Measurements from ENCODE around the gene ARL16.

ARL16 gene

GRCh38 chr17:81711814-81712467, 28.3 kb upstream of the ARL16 start, which contains the start of gene SLC25A10:
Gene SLC25A10, plus strand, starts transcription at chr17:81712284. Its CDS starts 143 bp downstream, at chr17:81712427.
- Histone ChIP-seq H3K4ac (ENCODE audit: low read depth in 1 of 2, low read length in 2 of 2) (peak within 1 kb of the TSS in 1 of 2 experiments; percentile 55), H2AFZ (ENCODE audit: low read depth, low read length) (peak within 1 kb of the TSS; percentile 97), H3K27me3 (ENCODE audit: control insufficient read depth in 1 of 2, insufficient read depth in 1 of 2, low read length in 2 of 2) (no peaks in the 10 kb centered on the region), H2BK12ac (ENCODE audit: low read length in 2 of 2) (peak within 1 kb of the TSS in 1 of 2 experiments; percentile 61), H3K9me3 (ENCODE audit: control insufficient read depth, low read length) (no peaks in the 10 kb centered on the region), H4K8ac (ENCODE audit: low read length) (peak within 1 kb of the TSS; percentile 29), H3K9ac (ENCODE audit: low read length) (peak within 1 kb of the TSS; percentile 76), H3K4me3 (ENCODE audit: insufficient read depth in 1 of 2, low read depth in 1 of 2, low read length in 2 of 2) (peak within 1 kb of the TSS; percentile 77 to 80), H3K4me1 (ENCODE audit: control insufficient read depth, insufficient read depth, low read depth, low read length) (peaks cover 33% of the 10 kb centered on the region), H3K36me3 (ENCODE audit: control insufficient read depth in 1 of 2, insufficient read depth in 2 of 2, low read depth in 1 of 2, low read length in 2 of 2) (peaks cover 15 to 45% of the 10 kb centered on the region in 2 experiments), H3K23ac (ENCODE audit: low read length in 2 of 2) (peak within 1 kb of the TSS in 1 of 2 experiments; percentile 54), H3K14ac (ENCODE audit: low read length in 2 of 2) (peak within 1 kb of the TSS in 1 of 2 experiments; percentile 64), H2BK15ac (ENCODE audit: low read depth, poor library complexity, severe bottlenecking) (peak within 1 kb of the TSS; percentile 20), H3K18ac (ENCODE audit: low read depth in 1 of 2, low read length in 2 of 2) (peak within 1 kb of the TSS in 1 of 2 experiments; percentile 72), H2BK120ac (ENCODE audit: low read depth, low read length) (peak within 1 kb of the TSS; percentile 57), H2BK5ac (ENCODE audit: low read depth, low read length, poor library complexity, severe bottlenecking) (no peak within 1 kb of the TSS), H3K4me2 (ENCODE audit: low read length, poor library complexity, severe bottlenecking) (peak within 1 kb of the TSS; percentile 88), H4K91ac (ENCODE audit: low read length) (no peak within 1 kb of the TSS), H2AK5ac (ENCODE audit: low read length, severe bottlenecking) (peak within 1 kb of the TSS; percentile 2), H3K27ac (ENCODE audit: low read length, poor library complexity, severe bottlenecking) (peak within 1 kb of the TSS; percentile 39), H3K79me1 (replicated peaks; ENCODE audit: low read length, poor library complexity, severe bottlenecking) (peaks cover 24% of the 10 kb centered on the region)
- 1% methylated on average over 41 of the region's 89 CpGs for WGBS
- DNase-seq: peak; percentile 71

- no peaks in the 10 kb centered on the region for H3K9me3 ChIP-seq (ENCODE audit: control insufficient read depth, low read length)
- no peak overlapping the region for H2AFZ ChIP-seq (ENCODE audit: low read depth, low read length)
- no peak overlapping the region for H4K91ac ChIP-seq (ENCODE audit: low read length)
- H3K4me3 ChIP-seq (ENCODE audit: insufficient read depth in 1 of 2, low read depth in 1 of 2, low read length in 2 of 2): peak overlapping the region in 1 of 2 experiments; percentile 72
- peak; percentile 36 for DNase-seq
- whole genome bisulfite sequencing: 22% methylated on average over 29 of the region's 29 CpGs
- no peak overlapping the region for H4K8ac ChIP-seq (ENCODE audit: low read length)
- peak overlapping the region in 1 of 2 experiments; percentile 61 for H2BK12ac ChIP-seq (ENCODE audit: low read length in 2 of 2)
- H3K4me2 ChIP-seq (ENCODE audit: low read length, poor library complexity, severe bottlenecking): peak overlapping the region; percentile 53
- no peak overlapping the region for H2BK5ac ChIP-seq (ENCODE audit: low read depth, low read length, poor library complexity, severe bottlenecking)
- peak overlapping the region; percentile 10 to 13 for H3K18ac ChIP-seq (ENCODE audit: low read depth in 1 of 2, low read length in 2 of 2)
- peak overlapping the region in 1 of 2 experiments; percentile 5 for H3K4ac ChIP-seq (ENCODE audit: low read depth in 1 of 2, low read length in 2 of 2)
- H2AK5ac ChIP-seq (ENCODE audit: low read length, severe bottlenecking): peak overlapping the region; percentile 2
- no peak overlapping the region for H2BK15ac ChIP-seq (ENCODE audit: low read depth, poor library complexity, severe bottlenecking)
- peaks cover 28% of the 10 kb centered on the region for H3K79me1 ChIP-seq (replicated peaks; ENCODE audit: low read length, poor library complexity, severe bottlenecking)
- H3K4me1 ChIP-seq (ENCODE audit: control insufficient read depth, insufficient read depth, low read depth, low read length): peaks cover 33% of the 10 kb centered on the region
- H3K36me3 ChIP-seq (ENCODE audit: control insufficient read depth in 1 of 2, insufficient read depth in 2 of 2, low read depth in 1 of 2, low read length in 2 of 2): peaks cover 28 to 45% of the 10 kb centered on the region in 2 experiments
- peak overlapping the region; percentile 6 for H3K27ac ChIP-seq (ENCODE audit: low read length, poor library complexity, severe bottlenecking)
- peak overlapping the region; percentile 57 for H3K9ac ChIP-seq (ENCODE audit: low read length)
- H3K27me3 ChIP-seq (ENCODE audit: control insufficient read depth in 1 of 2, insufficient read depth in 1 of 2, low read length in 2 of 2): no peaks in the 10 kb centered on the region
- peak overlapping the region in 1 of 2 experiments; percentile 34 for H3K23ac ChIP-seq (ENCODE audit: low read length in 2 of 2)
- H2BK120ac ChIP-seq (ENCODE audit: low read depth, low read length): no peak overlapping the region
- H3K14ac ChIP-seq (ENCODE audit: low read length in 2 of 2): peak overlapping the region in 1 of 2 experiments; percentile 76
These were observed 27.1 kb upstream of the ARL16 start for GRCh38 chr17:81710514-81711308.

GRCh38 chr17:81708739-81709185, 25.2 kb upstream of the ARL16 start:
- H2BK12ac ChIP-seq (ENCODE audit: low read length in 2 of 2): no peak overlapping the region
- H2BK15ac ChIP-seq (ENCODE audit: low read depth, poor library complexity, severe bottlenecking): no peak overlapping the region

More at GRCh38 chr17:81708739-81709185, 25.2 kb upstream of the ARL16 start:
- Histone ChIP-seq H3K4me2 (ENCODE audit: low read length, poor library complexity, severe bottlenecking) (no peak overlapping the region), H3K4me1 (ENCODE audit: control insufficient read depth, insufficient read depth, low read depth, low read length) (peaks cover 37% of the 10 kb centered on the region), H3K4ac (ENCODE audit: low read depth in 1 of 2, low read length in 2 of 2) (no peak overlapping the region), H4K91ac (ENCODE audit: low read length) (no peak overlapping the region), H3K9me3 (ENCODE audit: control insufficient read depth, low read length) (no peaks in the 10 kb centered on the region), H3K18ac (ENCODE audit: low read depth in 1 of 2, low read length in 2 of 2) (no peak overlapping the region), H2AK5ac (ENCODE audit: low read length, severe bottlenecking) (no peak overlapping the region), H3K4me3 (ENCODE audit: insufficient read depth in 1 of 2, low read depth in 1 of 2, low read length in 2 of 2) (no peak overlapping the region), H3K23ac (ENCODE audit: low read length in 2 of 2) (no peak overlapping the region), H2AFZ (ENCODE audit: low read depth, low read length) (no peak overlapping the region), H3K14ac (ENCODE audit: low read length in 2 of 2) (no peak overlapping the region), H2BK120ac (ENCODE audit: low read depth, low read length) (no peak overlapping the region), H3K27me3 (ENCODE audit: control insufficient read depth in 1 of 2, insufficient read depth in 1 of 2, low read length in 2 of 2) (no peaks in the 10 kb centered on the region), H4K8ac (ENCODE audit: low read length) (no peak overlapping the region), H3K79me1 (replicated peaks; ENCODE audit: low read length, poor library complexity, severe bottlenecking) (peaks cover 25% of the 10 kb centered on the region), H3K9ac (ENCODE audit: low read length) (no peak overlapping the region), H3K27ac (ENCODE audit: low read length, poor library complexity, severe bottlenecking) (no peak overlapping the region), H2BK5ac (ENCODE audit: low read depth, low read length, poor library complexity, severe bottlenecking) (no peak overlapping the region), H3K36me3 (ENCODE audit: control insufficient read depth in 1 of 2, insufficient read depth in 2 of 2, low read depth in 1 of 2, low read length in 2 of 2) (peaks cover 37 to 42% of the 10 kb centered on the region in 2 experiments)
- WGBS: 94% methylated on average over 17 of the region's 17 CpGs
- DNase-seq: no peak

Measured in mesenchymal stem cell (in vitro differentiated cells and primary cell).